Sigmoid colon (tissue), 4 donors: ENCODE data around the gene KBTBD7.

Source experiments
- CTCF ChIP-seq, 4 experiments: fragments of 450-650 bp in 3 of 4; fragments of 200-600 bp in 1 of 4; IDR thresholded peaks; one replicate each; pipeline ENCODE4 v1.5.1; 2016 to 2019; ENCODE audit warnings: antibody characterized with exemption in 4 of 4, mild to moderate bottlenecking in 3 of 4, moderate library complexity in 2 of 4
- EP300 ChIP-seq, 4 donors: sonication (generic); formaldehyde crosslinking; IDR thresholded peaks; one replicate each; pipeline ENCODE4 v1.6.1; 2017; ENCODE audit warnings: antibody characterized with exemption in 4 of 4
- POLR2A ChIP-seq, 2 donors: fragments of 450-650 bp; IDR thresholded peaks; one replicate each; pipeline ENCODE4 v1.6.1; 2016; ENCODE audit warnings: antibody characterized with exemption in 2 of 2, mild to moderate bottlenecking in 2 of 2, moderate library complexity in 2 of 2
- POLR2AphosphoS5 ChIP-seq, 4 donors: sonication (generic); formaldehyde crosslinking; IDR thresholded peaks; one replicate each; pipeline ENCODE4 v1.6.1; 2017; ENCODE audit warnings: antibody characterized with exemption in 4 of 4

DNA sequence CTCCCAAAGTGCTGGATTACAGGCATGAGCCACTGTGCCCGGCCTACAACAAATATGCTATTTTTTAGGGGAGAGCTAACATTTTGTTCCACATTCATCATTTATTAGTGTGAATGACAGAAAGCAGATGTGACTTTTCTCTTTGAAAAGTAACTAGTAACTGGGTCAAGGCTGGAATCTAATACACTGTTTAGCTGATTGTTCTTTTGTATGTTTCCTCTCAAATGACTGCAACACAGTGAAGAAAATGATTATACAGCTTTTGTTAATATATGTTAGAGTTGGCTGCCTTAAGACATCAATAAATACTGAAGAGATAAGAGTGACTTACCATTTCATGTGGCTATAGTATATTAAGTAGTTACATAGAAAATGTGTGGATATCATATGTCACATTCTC, 42.0 kb upstream of the KBTBD7 start:
- TF ChIP-seq POLR2A (IDR thresholded peaks at IDR 0.05) (no peak), CTCF (IDR thresholded peaks at IDR 0.05) (no peak), EP300 (IDR thresholded peaks at IDR 0.05) (no peak), POLR2AphosphoS5 (IDR thresholded peaks at IDR 0.05) (no peak)
